HG03342 (cell line): ENCODE data around the gene GPRIN2.
"Not testable (repeated sequence)": the region's sequence is repeated elsewhere in the genome, so short reads cannot be mapped to it uniquely, and the experiment has no call there.

ENCODE experiments used
- ATAC-seq: cut with Tn5 transposase; IDR thresholded peaks from one replicate; pipeline ENCODE4 v1.9.1; 2021; ENCODE audit warnings: mild to moderate bottlenecking, moderate library complexity; ENCODE audit not compliant: unreplicated experiment

Gene GPRIN2

GRCh38 chr10:46538717-46539426, 17.6 kb downstream of the GPRIN2 start:
- no peak for ATAC-seq

GRCh38 chr10:46538155-46538554, 18.3 kb downstream of the GPRIN2 start:
- no peak for ATAC-seq

- no peak for ATAC-seq
These were observed 19.1 kb downstream of the GPRIN2 start for GRCh38 chr10:46537309-46537708.

GRCh38 chr10:46536781-46537180, 19.7 kb downstream of the GPRIN2 start:
- no peak for ATAC-seq

GRCh38 chr10:46536171-46536570, 20.3 kb downstream of the GPRIN2 start:
- ATAC-seq = no peak

- no peak for ATAC-seq
These were observed 21.5 kb downstream of the GPRIN2 start for GRCh38 chr10:46534828-46535524.

- not testable (repeated sequence) for ATAC-seq
These were observed 24.2 kb downstream of the GPRIN2 start for GRCh38 chr10:46532256-46532655.

GRCh38 chr10:46530249-46531186, 25.9 kb downstream of the GPRIN2 start:
- no peak for ATAC-seq

- ATAC-seq = not testable (repeated sequence)
These were observed 26.7 kb downstream of the GPRIN2 start for GRCh38 chr10:46529742-46530141.

GRCh38 chr10:46528675-46529615, 27.5 kb downstream of the GPRIN2 start:
- ATAC-seq = no peak

- ATAC-seq = no peak
These were observed 28.2 kb downstream of the GPRIN2 start for GRCh38 chr10:46528171-46528671.

- ATAC-seq = no peak
These were observed 29.1 kb downstream of the GPRIN2 start for GRCh38 chr10:46527241-46527811.

GRCh38 chr10:46526682-46527038, 29.8 kb downstream of the GPRIN2 start:
- ATAC-seq = no peak

- ATAC-seq = no peak
These were observed 30.4 kb downstream of the GPRIN2 start for GRCh38 chr10:46525824-46526681.

GRCh38 chr10:46525177-46525823, 31.2 kb downstream of the GPRIN2 start:
- ATAC-seq = no peak

- ATAC-seq = no peak
These were observed 31.8 kb downstream of the GPRIN2 start for GRCh38 chr10:46524472-46525176.

GRCh38 chr10:46523962-46524471, 32.4 kb downstream of the GPRIN2 start:
- no peak for ATAC-seq
